Esophagus muscularis mucosa (tissue), 4 donors: ENCODE results near the gene FAM76A. TPM values are rescaled to one million over a fixed set of nuclear protein-coding genes. Genes with fewer than 3 reads are reported as not detected.

Experiments
- DNase-seq: peaks from one replicate; pipeline ENCODE4 v3.0.0-alpha.2; 2017; ENCODE audit errors: extremely low spot score
- H3K27ac ChIP-seq, 4 donors: fragments of 200-600 bp; sonication (generic); replicated peaks in 1 of 4; 1 replicate in 3 of 4; 2 replicates in 1 of 4; pipeline ENCODE4 v1.5.1; 2016 to 2019; ENCODE audit warnings: mild to moderate bottlenecking in 1 of 4
- H3K27me3 ChIP-seq, 4 donors: fragments of 200-600 bp; sonication (generic); one replicate each; pipeline versions ENCODE4 v1.5.1 to v1.6.0; 2016 to 2019
- H3K36me3 ChIP-seq, 4 donors: fragments of 200-600 bp; sonication (generic); one replicate each; pipeline ENCODE4 v1.5.1; 2016 to 2019
- H3K4me1 ChIP-seq, 4 donors: fragments of 200-600 bp; sonication (generic); one replicate each; pipeline ENCODE4 v1.5.1; 2016 to 2019
- H3K4me3 ChIP-seq, 4 donors: fragments of 200-600 bp; sonication (generic); 1 replicate in 2 of 4; 2 replicates in 2 of 4; pipeline ENCODE4 v1.5.1; 2016 to 2019; ENCODE audit warnings: mild to moderate bottlenecking in 4 of 4, moderate library complexity in 1 of 4
- H3K9me3 ChIP-seq, 4 donors: fragments of 200-600 bp; sonication (generic); 1 replicate in 3 of 4; 2 replicates in 1 of 4; pipeline ENCODE4 v1.5.1; 2016 to 2019
- EP300 ChIP-seq: sonication (generic); formaldehyde crosslinking; IDR thresholded peaks from one replicate; pipeline ENCODE4 v1.6.1; 2017; ENCODE audit warnings: antibody characterized with exemption
- POLR2A ChIP-seq: fragments of 450-650 bp; IDR thresholded peaks from one replicate; pipeline ENCODE4 v1.6.1; 2017; ENCODE audit warnings: antibody characterized with exemption, moderate library complexity, mild to moderate bottlenecking, low read depth
- POLR2AphosphoS5 ChIP-seq, 2 donors: sonication (generic); formaldehyde crosslinking; IDR thresholded peaks; one replicate each; pipeline ENCODE4 v1.6.1; 2017; ENCODE audit warnings: antibody characterized with exemption in 2 of 2
- WGBS: methylation state at CpG from one replicate; pipeline ENCODE4 v1.1.5; 2018; 5-methylcytosine and 5-hydroxymethylcytosine counted together
- intact Hi-C: fragments of 100-400 bp; cut with DNase I; formaldehyde crosslinking; loops from one replicate; pipeline ENCODE4 v1.15.1; 2023
- total RNA-seq, 4 donors: library from RNA; depleted of rRNA; stranded (reverse); fragments of >200 nt; gene quantifications; one replicate each; pipeline versions ENCODE4 v1.1.0 to v1.2.1, GENCODE V29; 2016
- TF ChIP-seq, protein P1 (sequence below), 3 experiments: fragments of 200-600 bp in 2 of 3; fragments of 450-650 bp in 1 of 3; sonication (generic) in 2 of 3; IDR thresholded peaks; one replicate each; pipeline ENCODE4 v1.5.1; 2017 to 2019; ENCODE audit warnings: antibody characterized with exemption in 3 of 3, mild to moderate bottlenecking in 2 of 3, moderate library complexity in 1 of 3

The FAM76A gene
- total RNA-seq, 4 donors from 2014 or later = 15.6 to 17.4 (median 16.6) TPM

DNA sequence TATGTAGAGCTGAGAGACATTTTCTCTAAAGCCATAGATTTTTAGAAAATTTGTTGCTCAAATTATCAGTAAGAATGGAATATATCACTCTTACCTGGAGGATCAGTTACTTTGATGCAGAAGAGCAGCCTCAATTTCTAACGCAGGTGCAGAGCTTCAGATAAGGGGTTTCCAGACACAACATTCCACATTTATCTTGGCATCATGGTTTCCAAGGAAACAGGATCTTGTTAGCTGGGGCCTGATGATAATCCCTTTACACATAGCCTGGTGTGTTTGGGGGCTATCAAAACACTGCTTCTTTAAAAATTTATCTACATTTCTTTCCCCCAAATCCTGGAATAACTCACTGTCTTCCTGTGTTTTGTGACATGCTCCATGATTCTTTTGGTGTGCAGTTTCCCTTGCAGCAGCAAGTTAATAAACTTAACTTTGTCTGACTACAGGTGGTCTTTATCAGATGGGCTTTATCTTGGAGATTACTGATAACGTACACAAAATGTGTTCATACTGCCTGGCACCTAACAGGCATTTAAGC is 44.6 kb downstream of the FAM76A start:
- Histone ChIP-seq H3K36me3 (no peaks in the 10 kb centered on the region), H3K4me1 (peaks cover 14 to 27% (median 25%) of the 10 kb centered on the region in 4 donors), H3K27ac (no peak overlapping the region), H3K9me3 (no peaks in the 10 kb centered on the region), H3K4me3 (no peak overlapping the region), H3K27me3 (no peaks in the 10 kb centered on the region)
- WGBS = 71% methylated on average over 2 of the region's 2 CpGs
- intact Hi-C loops = loop anchor here (5.0 kb wide), 1 partner anchor 43 kb away; the partner anchor contains the start of gene FAM76A
- no peak for TF ChIP-seq POLR2A
- no peak for DNase-seq

GRCh38 chr1:27772036-27772931 is 46.5 kb downstream of the FAM76A start:
- Histone ChIP-seq H3K4me1 (peaks cover 14 to 45% (median 37%) of the 10 kb centered on the region in 4 donors), H3K9me3 (no peaks in the 10 kb centered on the region), H3K4me3 (peak overlapping the region; percentile 77 to 86 (median 81)), H3K36me3 (peaks cover 0 to 9% (median 4%) of the 10 kb centered on the region in 4 donors), H3K27me3 (no peaks in the 10 kb centered on the region), H3K27ac (peak overlapping the region; percentile 89 to 96 (median 96))
- DNase-seq = no peak
- TF ChIP-seq POLR2A (no peak), POLR2AphosphoS5 (IDR thresholded peaks at IDR 0.05) (no peak), EP300 (no peak)
- TF ChIP-seq, protein P1, sequence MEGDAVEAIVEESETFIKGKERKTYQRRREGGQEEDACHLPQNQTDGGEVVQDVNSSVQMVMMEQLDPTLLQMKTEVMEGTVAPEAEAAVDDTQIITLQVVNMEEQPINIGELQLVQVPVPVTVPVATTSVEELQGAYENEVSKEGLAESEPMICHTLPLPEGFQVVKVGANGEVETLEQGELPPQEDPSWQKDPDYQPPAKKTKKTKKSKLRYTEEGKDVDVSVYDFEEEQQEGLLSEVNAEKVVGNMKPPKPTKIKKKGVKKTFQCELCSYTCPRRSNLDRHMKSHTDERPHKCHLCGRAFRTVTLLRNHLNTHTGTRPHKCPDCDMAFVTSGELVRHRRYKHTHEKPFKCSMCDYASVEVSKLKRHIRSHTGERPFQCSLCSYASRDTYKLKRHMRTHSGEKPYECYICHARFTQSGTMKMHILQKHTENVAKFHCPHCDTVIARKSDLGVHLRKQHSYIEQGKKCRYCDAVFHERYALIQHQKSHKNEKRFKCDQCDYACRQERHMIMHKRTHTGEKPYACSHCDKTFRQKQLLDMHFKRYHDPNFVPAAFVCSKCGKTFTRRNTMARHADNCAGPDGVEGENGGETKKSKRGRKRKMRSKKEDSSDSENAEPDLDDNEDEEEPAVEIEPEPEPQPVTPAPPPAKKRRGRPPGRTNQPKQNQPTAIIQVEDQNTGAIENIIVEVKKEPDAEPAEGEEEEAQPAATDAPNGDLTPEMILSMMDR (IDR thresholded peaks at IDR 0.05) = no peak
- WGBS = 34% methylated on average over 18 of the region's 18 CpGs
- intact Hi-C loops = loop anchor here (5.0 kb wide), 1 partner anchor 45 kb away; the partner anchor contains the start of gene FAM76A

DNA sequence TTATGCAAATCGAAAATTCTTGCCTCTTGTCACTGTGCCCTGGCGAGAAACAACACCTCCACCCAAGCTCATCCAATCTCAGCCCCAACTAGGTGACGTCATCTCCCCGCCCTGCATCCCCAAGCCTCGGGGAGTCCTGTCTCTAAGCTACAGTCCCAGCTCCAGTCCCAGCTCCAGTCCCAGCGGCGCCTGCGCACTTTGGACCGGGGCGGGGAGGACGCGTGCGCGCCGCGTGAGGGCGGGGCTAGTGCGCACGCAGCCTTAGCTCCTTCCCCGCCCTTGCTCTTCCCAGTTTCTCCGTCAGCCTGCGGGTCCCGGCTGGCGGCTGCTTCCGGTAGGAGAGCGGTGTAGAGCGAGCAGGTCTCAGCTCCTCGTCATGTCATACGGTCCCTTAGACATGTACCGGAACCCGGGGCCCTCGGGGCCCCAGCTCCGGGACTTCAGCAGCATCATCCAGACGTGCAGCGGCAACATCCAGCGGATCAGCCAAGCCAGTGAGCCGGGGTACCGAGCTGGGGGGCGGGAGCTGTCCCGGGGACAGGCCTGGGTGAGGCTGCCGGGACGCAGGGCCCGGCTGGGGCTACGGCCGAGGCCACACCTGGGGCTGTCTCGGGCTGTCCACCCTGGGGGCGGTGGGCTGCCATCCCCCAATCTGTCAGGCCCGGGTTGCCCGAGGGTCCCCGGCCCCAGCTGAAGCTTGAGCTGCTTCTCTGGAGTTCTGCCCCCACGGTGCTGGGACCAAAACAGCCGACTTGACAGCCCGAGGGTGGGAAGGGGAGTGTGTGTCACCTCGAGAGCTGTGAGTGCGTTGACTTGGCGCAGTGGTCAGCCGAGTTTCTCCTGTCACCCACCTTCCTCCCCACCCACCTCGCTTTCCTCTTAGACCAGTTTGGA is 47.4 kb downstream of the FAM76A start, which contains the start of gene STX12:
Gene STX12, plus strand, starts transcription at position 288 of the 894 bp plus-strand sequence. Its CDS starts 89 bp downstream, at position 377.
- Histone ChIP-seq H3K27ac (peak within 1 kb of the TSS; percentile 89 to 96 (median 96)), H3K36me3 (peaks cover 0 to 13% (median 5%) of the 10 kb centered on the region in 4 donors), H3K4me1 (peaks cover 14 to 46% (median 38%) of the 10 kb centered on the region in 4 donors), H3K9me3 (no peaks in the 10 kb centered on the region), H3K4me3 (peak within 1 kb of the TSS; percentile 77 to 86 (median 81)), H3K27me3 (no peaks in the 10 kb centered on the region)
- intact Hi-C loops = loop anchor here (5.0 kb wide), 1 partner anchor 46 kb away; the partner anchor contains the start of gene FAM76A
- 0% methylated on average over 17 of the region's 58 CpGs for WGBS
- peak; percentile 100 for DNase-seq
- TF ChIP-seq POLR2A = peak; percentile 85
- TF ChIP-seq POLR2AphosphoS5 (IDR thresholded peaks at IDR 0.05) = peak; percentile 99
- TF ChIP-seq, protein P1 (IDR thresholded peaks at IDR 0.05) = peak in 1 of 3 experiments; percentile 9
- TF ChIP-seq EP300 = no peak

- Histone ChIP-seq H3K36me3 (peaks cover 0 to 13% (median 5%) of the 10 kb centered on the region in 4 donors), H3K27me3 (no peaks in the 10 kb centered on the region), H3K27ac (peak overlapping the region; percentile 89 to 96 (median 96)), H3K9me3 (no peaks in the 10 kb centered on the region), H3K4me3 (peak overlapping the region; percentile 77 to 86 (median 81)), H3K4me1 (peaks cover 14 to 47% (median 43%) of the 10 kb centered on the region in 4 donors)
- WGBS = 24% methylated on average over 3 of the region's 3 CpGs
- intact Hi-C loops = loop anchor here (5.0 kb wide), 1 partner anchor 47 kb away; the partner anchor contains the start of gene FAM76A
- no peak for DNase-seq
- TF ChIP-seq, protein P1 (IDR thresholded peaks at IDR 0.05) = no peak
- TF ChIP-seq POLR2AphosphoS5 (IDR thresholded peaks at IDR 0.05) (peak in 1 of 2 donors; percentile 27), POLR2A (no peak), EP300 (no peak)
These were observed 48.2 kb downstream of the FAM76A start for GRCh38 chr1:27773826-27774445.
